KBM-7 (cell line): ENCODE results near the gene RUNX1.
A peak's percentile ranks its signal among the peaks of the same experiment; 100 is the strongest.

Experiments used
- DNase-seq: peaks from one replicate; pipeline ENCODE4 v3.0.0-alpha.2; 2015
- in situ Hi-C: fragments of 300-500 bp; cut with MboI; formaldehyde crosslinking; loops from 2 replicates; pipeline ENCODE4 v1.14.3; 2020; ENCODE audit warnings: low sequenced_read_pairs, low pct_unique_long_range_greater_than_20kb, mixed read lengths

The RUNX1 gene

GRCh38 chr21:35041122-35041521, 8.0 kb downstream of the RUNX1 start:
- in situ Hi-C loops = no loop called here
- no peak for DNase-seq

- in situ Hi-C loops = no loop called here
- peak; percentile 14 for DNase-seq
Measured at GRCh38 chr21:35039595-35040289, 9.4 kb downstream of the RUNX1 start.

- in situ Hi-C loops = no loop called here
- DNase-seq = no peak
Measured at GRCh38 chr21:35038772-35039319, 10.3 kb downstream of the RUNX1 start.

GRCh38 chr21:35037384-35037765, 11.7 kb downstream of the RUNX1 start:
- in situ Hi-C loops = no loop called here
- DNase-seq = no peak

- in situ Hi-C loops = no loop called here
- DNase-seq = no peak
Measured at GRCh38 chr21:35036465-35037383, 12.4 kb downstream of the RUNX1 start.

- DNase-seq = no peak
- in situ Hi-C loops = no loop called here
Measured at GRCh38 chr21:35035581-35035980, 13.5 kb downstream of the RUNX1 start.

- in situ Hi-C loops = no loop called here
Measured at GRCh38 chr21:35035116-35035515, 14.0 kb downstream of the RUNX1 start.

GRCh38 chr21:35034203-35034926, 14.7 kb downstream of the RUNX1 start:
- in situ Hi-C loops = no loop called here

More at GRCh38 chr21:35035116-35035515, 14.0 kb downstream of the RUNX1 start:
- no peak for DNase-seq

GRCh38 chr21:35032474-35033263, 16.4 kb downstream of the RUNX1 start:
- in situ Hi-C loops = no loop called here

More at GRCh38 chr21:35034203-35034926, 14.7 kb downstream of the RUNX1 start:
- no peak for DNase-seq

GRCh38 chr21:35028451-35028978, 20.6 kb downstream of the RUNX1 start:
- no peak for DNase-seq
- in situ Hi-C loops = no loop called here

More at GRCh38 chr21:35032474-35033263, 16.4 kb downstream of the RUNX1 start:
- DNase-seq = no peak

- in situ Hi-C loops = no loop called here
- DNase-seq = peak; percentile 37
Measured at GRCh38 chr21:35027563-35028450, 21.3 kb downstream of the RUNX1 start.

GRCh38 chr21:35026617-35027562, 22.2 kb downstream of the RUNX1 start:
- in situ Hi-C loops = no loop called here
- DNase-seq = peak; percentile 99

GRCh38 chr21:35026153-35026500, 23.0 kb downstream of the RUNX1 start:
- in situ Hi-C loops = no loop called here
- DNase-seq = peak; percentile 69

- in situ Hi-C loops = no loop called here
- peak; percentile 31 for DNase-seq
Measured at GRCh38 chr21:35025206-35026152, 23.6 kb downstream of the RUNX1 start.

GRCh38 chr21:35024513-35024912, 24.6 kb downstream of the RUNX1 start:
- no peak for DNase-seq

GRCh38 chr21:35024071-35024420, 25.1 kb downstream of the RUNX1 start:
- in situ Hi-C loops = no loop called here

More at GRCh38 chr21:35024513-35024912, 24.6 kb downstream of the RUNX1 start:
- in situ Hi-C loops = no loop called here

More at GRCh38 chr21:35024071-35024420, 25.1 kb downstream of the RUNX1 start:
- DNase-seq = no peak
